ENCODE data around the gene ABCA3.
A peak's percentile ranks its signal among the peaks of the same experiment; 100 is the strongest.
"Not testable (repeated sequence)": the region's sequence is repeated elsewhere in the genome, so short reads cannot be mapped to it uniquely, and the experiment has no call there.

Gene ABCA3

GRCh38 chr16:2278956-2279800 is 61.4 kb downstream of the ABCA3 start:
- no peak for DNase-seq

- no peak for DNase-seq
Observed at GRCh38 chr16:2278272-2278608, 62.3 kb downstream of the ABCA3 start.

- no peak for DNase-seq
Observed at GRCh38 chr16:2277466-2278271, 62.9 kb downstream of the ABCA3 start.

- DNase-seq: no peak
Observed at GRCh38 chr16:2276368-2277195, 63.9 kb downstream of the ABCA3 start.

- DNase-seq: no peak
Observed at GRCh38 chr16:2275476-2276367, 64.8 kb downstream of the ABCA3 start.

GRCh38 chr16:2273931-2274330 is 66.6 kb downstream of the ABCA3 start:
- DNase-seq: no peak

- no peak for DNase-seq
Observed at GRCh38 chr16:2273484-2273883, 67.0 kb downstream of the ABCA3 start.

- DNase-seq: no peak
Observed at GRCh38 chr16:2271848-2272461, 68.6 kb downstream of the ABCA3 start.

GRCh38 chr16:2270588-2271470 is 69.7 kb downstream of the ABCA3 start:
- no peak for DNase-seq

- DNase-seq: no peak
Observed at GRCh38 chr16:2270070-2270462, 70.5 kb downstream of the ABCA3 start.

GRCh38 chr16:2267913-2268666 is 72.4 kb downstream of the ABCA3 start, which contains the start of gene RNPS1:
RNPS1 (minus strand) TSS chr16:2268126; CDS start chr16:2264643, 3,483 bp downstream.
- peak; percentile 94 for DNase-seq

GRCh38 chr16:2267505-2267912 is 73.0 kb downstream of the ABCA3 start:
- not testable (repeated sequence) for DNase-seq

- not testable (repeated sequence) for DNase-seq
Observed at GRCh38 chr16:2266887-2267286, 73.6 kb downstream of the ABCA3 start.

GRCh38 chr16:2263026-2263425 is 77.5 kb downstream of the ABCA3 start:
- DNase-seq: not testable (repeated sequence)

GRCh38 chr16:2260250-2260649 is 80.3 kb downstream of the ABCA3 start:
- no peak for DNase-seq

GRCh38 chr16:2258530-2258929 is 82.0 kb downstream of the ABCA3 start:
- DNase-seq: not testable (repeated sequence)

GRCh38 chr16:2257726-2258125 is 82.8 kb downstream of the ABCA3 start:
- no peak for DNase-seq

GRCh38 chr16:2256531-2257140 is 83.9 kb downstream of the ABCA3 start:
- DNase-seq: no peak

- no peak for DNase-seq
Observed at GRCh38 chr16:2253293-2253692, 87.2 kb downstream of the ABCA3 start.

Data from NCI-H1092 (cell line).